HFFc6 (cell line): Measurements from ENCODE around the gene IRX2. TPM values are rescaled to one million over a fixed set of nuclear protein-coding genes. Genes with fewer than 3 reads are reported as not detected.

Source experiments
- DNase-seq: peaks from one replicate; pipeline ENCODE4 v3.0.0-alpha.2; 2018
- H3K27ac Mint-ChIP-seq: 2 replicates; pipeline ENCODE4 v1.8.0; 2020; ENCODE audit warnings: mild to moderate bottlenecking, mixed read lengths
- H3K27me3 Mint-ChIP-seq: 2 replicates; pipeline ENCODE4 v1.8.0; 2021; ENCODE audit warnings: mild to moderate bottlenecking, moderate library complexity, mixed read lengths; ENCODE audit not compliant: insufficient read depth
- H3K36me3 Mint-ChIP-seq: 2 replicates; pipeline ENCODE4 v1.8.0; 2021; ENCODE audit warnings: low read depth, mixed read lengths
- H3K4me1 Mint-ChIP-seq: 2 replicates; pipeline ENCODE4 v1.8.0; 2020; ENCODE audit warnings: low read depth, mixed read lengths
- H3K4me3 Mint-ChIP-seq: 2 replicates; pipeline ENCODE4 v1.8.0; 2020; ENCODE audit warnings: mild to moderate bottlenecking, moderate library complexity, mixed read lengths
- H3K9me3 Mint-ChIP-seq: 2 replicates; pipeline ENCODE4 v1.8.0; 2020; ENCODE audit warnings: mild to moderate bottlenecking, mixed read lengths
- CTCF ChIP-seq: fragments of 200-600 bp; sonication (generic); IDR thresholded peaks from 2 replicates; pipeline ENCODE4 v1.5.0; 2021; ENCODE audit warnings: antibody characterized with exemption, mild to moderate bottlenecking
- total RNA-seq, 6 experiments: library from RNA; stranded (reverse); fragmentation: NEBNext Ultra II Directional; extraction: Animal tissue kit (Norgen Biotek cat#: 25700); gene quantifications; 2 replicates in 1 of 6; 3 replicates in 5 of 6; pipeline ENCODE4 v1.2.3, GENCODE V29; 2021

IRX2 gene
- total RNA-seq, 6 experiments from 2014 or later: 2.8 to 5.5 (median 3.5) TPM

DNA sequence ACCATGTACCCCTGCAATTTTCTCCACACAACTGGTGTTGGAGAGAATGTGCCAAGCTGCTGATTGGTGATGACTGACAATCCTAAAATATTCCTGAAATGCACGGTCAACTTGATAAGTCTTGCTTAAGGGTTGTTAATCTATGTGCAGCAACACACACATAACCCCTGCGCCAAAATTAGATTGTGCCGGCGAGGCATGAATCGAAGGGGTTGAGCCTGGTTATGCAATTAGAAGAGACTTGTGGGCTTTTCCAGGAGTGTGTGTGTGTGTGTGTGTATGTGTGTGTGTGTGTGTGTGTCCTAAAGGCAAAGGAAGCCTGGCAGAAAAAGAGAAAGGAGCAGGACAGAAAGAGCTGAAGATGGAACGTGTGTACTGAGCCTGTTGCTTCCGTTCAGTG is 22.3 kb downstream of the IRX2 start:
- no peak for TF ChIP-seq CTCF
- Mint-ChIP-seq H3K4me1 (no peaks in the 10 kb centered on the region), H3K4me3 (no peak overlapping the region), H3K36me3 (no peaks in the 10 kb centered on the region), H3K9me3 (no peaks in the 10 kb centered on the region), H3K27me3 (peaks cover 16% of the 10 kb centered on the region), H3K27ac (no peak overlapping the region)
- DNase-seq: no peak

GRCh38 chr5:2727550-2727949 is 23.9 kb downstream of the IRX2 start:
- no peaks in the 10 kb centered on the region for H3K4me1 Mint-ChIP-seq
- peaks cover 12% of the 10 kb centered on the region for H3K27me3 Mint-ChIP-seq
- H3K9me3 Mint-ChIP-seq: no peaks in the 10 kb centered on the region
- H3K27ac Mint-ChIP-seq: no peak overlapping the region
- DNase-seq: no peak
- H3K4me3 Mint-ChIP-seq: no peak overlapping the region
- H3K36me3 Mint-ChIP-seq: no peaks in the 10 kb centered on the region
- no peak for TF ChIP-seq CTCF

DNA sequence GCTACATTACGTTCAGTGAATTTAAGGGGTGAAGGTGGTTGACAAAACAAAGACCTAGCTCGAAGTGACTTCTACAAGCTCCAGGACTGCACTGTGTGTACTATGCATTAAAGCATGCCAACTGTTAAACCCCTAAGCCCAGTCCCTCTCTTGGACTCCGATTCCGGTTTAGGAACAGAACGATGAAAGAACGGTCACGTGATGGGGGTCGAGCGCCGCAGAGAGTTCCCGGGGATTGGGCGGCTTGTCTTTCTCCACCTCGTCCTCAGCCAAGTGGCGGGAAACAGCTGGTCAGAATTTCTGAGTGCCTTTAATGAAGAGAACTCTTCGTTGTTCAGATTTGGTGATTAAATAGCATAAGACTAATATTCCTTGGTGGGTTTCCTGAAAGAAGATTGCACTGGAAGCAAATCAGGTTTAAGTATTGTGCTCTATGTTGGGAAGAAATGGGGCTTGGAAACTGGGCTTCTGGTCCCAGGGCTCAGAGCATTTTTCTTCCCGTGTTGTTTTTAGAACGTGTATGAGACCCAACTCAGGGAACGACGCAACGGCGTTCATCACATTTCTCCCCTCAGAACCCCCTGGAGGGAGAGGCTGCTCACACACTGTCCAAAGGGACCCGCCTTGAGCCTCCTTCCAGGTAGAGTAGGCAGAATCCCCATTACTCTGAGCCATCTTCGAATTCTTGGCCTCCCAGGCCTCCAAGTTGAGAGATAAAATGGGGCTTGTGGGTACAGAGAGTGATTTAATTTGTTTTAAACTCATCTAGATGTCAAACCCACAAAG is 25.3 kb downstream of the IRX2 start:
- no peak for DNase-seq
- no peak for TF ChIP-seq CTCF
- Mint-ChIP-seq H3K4me1 (no peaks in the 10 kb centered on the region), H3K27me3 (peaks cover 12% of the 10 kb centered on the region), H3K4me3 (no peak overlapping the region), H3K36me3 (no peaks in the 10 kb centered on the region), H3K27ac (no peak overlapping the region), H3K9me3 (no peaks in the 10 kb centered on the region)

DNA sequence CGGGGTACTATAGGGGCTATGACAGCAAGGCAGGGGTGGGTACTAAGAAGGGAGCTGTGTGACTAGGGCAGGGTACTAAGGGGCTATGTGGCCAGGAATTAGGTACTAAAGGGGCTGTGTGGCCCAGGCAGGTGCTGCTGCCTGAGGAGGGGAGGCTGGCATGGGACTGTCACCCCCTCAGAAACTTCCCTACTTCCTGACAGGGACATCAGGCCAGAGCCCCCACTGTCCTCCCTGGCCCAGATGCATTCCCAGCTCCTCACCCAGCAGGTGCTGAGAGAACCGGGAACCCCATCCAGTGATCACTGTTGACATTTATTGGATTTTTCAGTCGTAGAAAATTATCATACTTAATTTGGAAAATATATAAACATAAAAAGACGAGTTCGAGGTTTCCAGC is 26.6 kb downstream of the IRX2 start:
- no peak for TF ChIP-seq CTCF
- Mint-ChIP-seq H3K27me3 (peaks cover 12% of the 10 kb centered on the region), H3K27ac (no peak overlapping the region)

DNA sequence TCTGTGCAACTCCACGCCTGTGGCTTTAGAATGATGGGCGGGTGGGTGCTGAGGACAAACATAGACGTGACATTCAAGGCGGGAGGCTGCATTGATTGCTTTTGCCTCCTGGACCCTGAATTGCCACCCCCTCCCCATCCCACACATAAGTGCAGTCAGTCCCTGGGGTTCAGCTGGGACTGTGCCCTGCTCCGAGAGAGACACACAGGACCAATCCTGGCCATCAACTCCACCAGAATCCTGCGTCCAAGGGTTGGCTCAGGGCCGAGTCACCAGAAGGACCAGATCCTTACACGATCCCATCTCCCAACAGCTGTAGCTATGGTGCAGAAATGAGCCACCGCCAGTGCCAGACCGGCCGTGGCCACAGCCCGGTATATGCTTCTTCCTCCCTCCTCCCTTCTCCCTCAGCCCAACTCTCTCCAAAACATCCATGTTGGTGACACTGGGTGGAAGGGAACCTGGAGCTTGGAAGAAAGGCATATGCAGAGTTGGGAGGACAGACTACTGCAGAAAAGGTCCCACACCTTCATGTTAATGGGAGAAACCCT is 27.4 kb downstream of the IRX2 start:
- H3K27ac Mint-ChIP-seq: no peak overlapping the region
- H3K4me3 Mint-ChIP-seq: no peak overlapping the region

More for the DNA sequence above, 26.6 kb downstream of the IRX2 start:
- H3K4me3 Mint-ChIP-seq: no peak overlapping the region
- H3K4me1 Mint-ChIP-seq: no peaks in the 10 kb centered on the region
- DNase-seq: no peak
- H3K9me3 Mint-ChIP-seq: no peaks in the 10 kb centered on the region
- no peaks in the 10 kb centered on the region for H3K36me3 Mint-ChIP-seq

More for the DNA sequence above, 27.4 kb downstream of the IRX2 start:
- Mint-ChIP-seq H3K4me1 (no peaks in the 10 kb centered on the region), H3K27me3 (peaks cover 12% of the 10 kb centered on the region), H3K9me3 (no peaks in the 10 kb centered on the region), H3K36me3 (no peaks in the 10 kb centered on the region)
- no peak for TF ChIP-seq CTCF
- DNase-seq: no peak
